GM10847 (cell line): ENCODE measurements around the gene PIP5K1A.

ENCODE experiments used
- POLR2A ChIP-seq: IDR thresholded peaks from 2 replicates; pipeline ENCODE4 v1.6.1; 2011; ENCODE audit not compliant: insufficient read length; ENCODE audit errors: extremely low read depth

Gene PIP5K1A

DNA sequence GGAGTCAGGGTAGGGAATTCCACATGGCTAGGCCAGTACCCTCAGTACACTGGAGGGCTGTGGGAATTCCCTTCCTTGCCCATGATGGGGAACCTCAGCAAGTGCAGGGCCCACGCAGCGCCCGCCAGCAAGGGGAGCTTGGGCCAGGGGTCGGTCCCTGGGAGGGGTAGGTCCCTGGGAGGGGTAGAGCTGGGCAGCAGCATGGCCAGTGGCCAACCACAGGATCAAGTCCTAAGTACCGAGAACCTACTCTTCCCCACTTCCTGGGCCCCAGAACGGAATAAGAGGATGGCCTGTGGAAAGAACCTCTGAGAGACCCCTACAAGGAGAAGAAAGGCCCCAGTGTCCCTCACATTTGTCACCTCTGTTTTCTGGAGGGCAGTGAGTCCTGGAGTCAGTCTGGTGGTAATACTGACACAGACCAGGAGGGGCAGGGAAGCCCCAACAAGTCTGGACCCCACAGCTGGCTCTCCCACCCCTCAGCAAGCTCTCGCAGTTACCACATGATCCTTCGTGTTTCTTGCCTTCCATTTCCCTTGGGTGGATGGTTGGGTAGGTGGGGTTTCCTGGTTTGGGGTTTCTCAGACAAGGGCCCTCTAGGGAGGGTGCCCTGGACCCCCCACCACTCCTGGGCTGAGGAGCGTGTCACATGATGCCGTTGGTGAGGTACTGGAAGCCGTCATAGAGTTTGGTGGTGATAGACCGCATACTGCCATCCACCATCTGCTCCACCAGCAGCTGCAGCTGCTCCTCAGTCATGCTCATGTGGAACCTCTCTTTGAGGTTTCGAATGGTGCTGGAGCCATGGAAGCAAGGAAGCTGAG lies 94.1 kb downstream of the PIP5K1A start:
- no peak for TF ChIP-seq POLR2A

- TF ChIP-seq POLR2A = no peak
Observed at GRCh38 chr1:151293093-151293492, 94.7 kb downstream of the PIP5K1A start.

DNA sequence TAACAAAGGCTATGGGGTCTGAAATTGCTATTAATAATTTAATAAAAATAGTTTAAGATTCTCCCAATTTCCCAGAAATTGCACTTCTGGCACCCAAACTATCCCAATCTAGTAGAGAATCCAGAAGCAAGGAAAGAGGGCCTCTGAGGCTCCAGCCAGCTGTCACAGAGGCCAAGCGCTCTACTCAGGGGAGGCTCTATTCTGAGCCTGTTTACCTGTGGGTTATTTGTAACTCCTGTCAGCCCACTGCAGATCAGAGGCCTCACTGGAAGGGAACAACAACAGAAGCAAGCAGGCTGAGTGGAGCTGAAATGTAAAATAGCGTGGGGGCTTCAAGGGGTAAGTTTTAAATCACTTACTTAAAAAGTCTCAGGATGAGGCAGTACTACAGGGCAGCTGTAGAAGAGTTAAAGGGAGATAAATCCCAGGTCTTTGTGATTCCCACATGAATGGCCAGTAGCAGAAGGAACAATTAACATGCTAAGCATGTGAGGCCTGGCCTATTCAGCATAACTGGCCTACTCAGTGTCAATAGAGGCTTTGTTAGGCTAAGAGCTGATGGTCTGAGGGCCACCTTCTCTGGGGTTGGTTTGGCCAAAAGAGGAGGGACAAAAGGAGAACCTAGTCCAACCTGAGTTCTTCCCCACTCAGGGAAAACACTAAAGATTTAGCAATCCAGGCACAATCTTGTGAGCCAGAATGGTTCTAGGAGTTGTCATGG lies 96.5 kb downstream of the PIP5K1A start:
- no peak for TF ChIP-seq POLR2A
